Mammary epithelial cell (primary cell): ENCODE data around the gene ITGA2.

Experiments
- EZH2 ChIP-seq: IDR thresholded peaks from 2 replicates; pipeline ENCODE4 v1.6.1; 2012; ENCODE audit warnings: low read length, inconsistent platforms, borderline replicate concordance
- TF ChIP-seq, protein P1 (sequence below), 2 donors: IDR thresholded peaks in 1 of 2; conservative IDR thresholded peaks in 1 of 2; 2 replicates each; pipeline ENCODE4 v1.5.1; 2011 to 2012; ENCODE audit warnings: inconsistent platforms in 2 of 2, low read length in 2 of 2, mild to moderate bottlenecking in 2 of 2, control low read depth in 1 of 2, low read depth in 1 of 2; ENCODE audit not compliant: insufficient read depth in 1 of 2; ENCODE audit errors: extremely low read depth in 1 of 2

DNA sequence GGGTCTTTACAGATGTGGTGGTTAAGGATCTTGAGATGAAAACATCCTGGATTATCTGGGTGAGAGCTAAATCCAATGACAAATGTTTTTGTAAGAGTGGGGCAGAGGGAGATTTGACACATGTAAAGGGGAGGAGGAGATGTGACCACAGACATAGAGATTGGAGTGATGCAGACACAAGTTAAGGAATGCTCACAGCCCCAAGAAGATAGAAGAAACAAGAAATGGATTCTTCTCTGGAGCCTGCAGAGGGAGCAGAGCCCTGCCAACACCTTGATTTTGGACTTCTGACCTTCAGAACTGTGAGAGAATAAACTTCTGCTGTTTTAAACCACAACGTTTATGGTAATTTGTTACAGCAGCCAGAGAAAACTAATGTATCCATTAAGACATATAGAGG lies 21.7 kb downstream of the ITGA2 start:
- TF ChIP-seq, protein P1, sequence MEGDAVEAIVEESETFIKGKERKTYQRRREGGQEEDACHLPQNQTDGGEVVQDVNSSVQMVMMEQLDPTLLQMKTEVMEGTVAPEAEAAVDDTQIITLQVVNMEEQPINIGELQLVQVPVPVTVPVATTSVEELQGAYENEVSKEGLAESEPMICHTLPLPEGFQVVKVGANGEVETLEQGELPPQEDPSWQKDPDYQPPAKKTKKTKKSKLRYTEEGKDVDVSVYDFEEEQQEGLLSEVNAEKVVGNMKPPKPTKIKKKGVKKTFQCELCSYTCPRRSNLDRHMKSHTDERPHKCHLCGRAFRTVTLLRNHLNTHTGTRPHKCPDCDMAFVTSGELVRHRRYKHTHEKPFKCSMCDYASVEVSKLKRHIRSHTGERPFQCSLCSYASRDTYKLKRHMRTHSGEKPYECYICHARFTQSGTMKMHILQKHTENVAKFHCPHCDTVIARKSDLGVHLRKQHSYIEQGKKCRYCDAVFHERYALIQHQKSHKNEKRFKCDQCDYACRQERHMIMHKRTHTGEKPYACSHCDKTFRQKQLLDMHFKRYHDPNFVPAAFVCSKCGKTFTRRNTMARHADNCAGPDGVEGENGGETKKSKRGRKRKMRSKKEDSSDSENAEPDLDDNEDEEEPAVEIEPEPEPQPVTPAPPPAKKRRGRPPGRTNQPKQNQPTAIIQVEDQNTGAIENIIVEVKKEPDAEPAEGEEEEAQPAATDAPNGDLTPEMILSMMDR (conservative IDR thresholded peaks at IDR 0.05 in 1 of 2, IDR thresholded peaks at IDR 0.05 in 1 of 2; ENCODE audit: extremely low read depth in 1 of 2, insufficient read depth in 1 of 2, low read depth in 1 of 2, low read length in 2 of 2) = no peak
- TF ChIP-seq EZH2 = no peak
